ENCODE measurements around the gene CCDC158.

The CCDC158 gene

GRCh38 chr4:76315267-76315918 is 105.5 kb downstream of the CCDC158 start:
- H3K27ac Mint-ChIP-seq = no peak overlapping the region
- H3K4me3 Mint-ChIP-seq = no peak overlapping the region
- peaks cover 22% of the 10 kb centered on the region for H3K9me3 Mint-ChIP-seq
- H3K36me3 Mint-ChIP-seq (ENCODE audit: low read depth) = peaks cover 4% of the 10 kb centered on the region
- H3K27me3 Mint-ChIP-seq = peaks cover 20% of the 10 kb centered on the region
- H3K4me1 Mint-ChIP-seq (ENCODE audit: low read depth) = no peaks in the 10 kb centered on the region

- no peak overlapping the region for H3K27ac Mint-ChIP-seq
- H3K27me3 Mint-ChIP-seq = peaks cover 21% of the 10 kb centered on the region
- H3K4me3 Mint-ChIP-seq = no peak overlapping the region
- H3K9me3 Mint-ChIP-seq = peaks cover 18% of the 10 kb centered on the region
- peaks cover 4% of the 10 kb centered on the region for H3K36me3 Mint-ChIP-seq (ENCODE audit: low read depth)
- no peaks in the 10 kb centered on the region for H3K4me1 Mint-ChIP-seq (ENCODE audit: low read depth)
These were observed 107.4 kb downstream of the CCDC158 start for GRCh38 chr4:76313547-76313946.

GRCh38 chr4:76312457-76312856 is 108.5 kb downstream of the CCDC158 start:
- peaks cover 18% of the 10 kb centered on the region for H3K9me3 Mint-ChIP-seq
- H3K4me3 Mint-ChIP-seq = no peak overlapping the region
- no peaks in the 10 kb centered on the region for H3K4me1 Mint-ChIP-seq (ENCODE audit: low read depth)
- H3K27me3 Mint-ChIP-seq = peaks cover 14% of the 10 kb centered on the region
- no peak overlapping the region for H3K27ac Mint-ChIP-seq
- peaks cover 4% of the 10 kb centered on the region for H3K36me3 Mint-ChIP-seq (ENCODE audit: low read depth)

GRCh38 chr4:76311896-76312331 is 109.0 kb downstream of the CCDC158 start:
- Mint-ChIP-seq H3K27me3 (peaks cover 13% of the 10 kb centered on the region), H3K36me3 (ENCODE audit: low read depth) (peaks cover 4% of the 10 kb centered on the region), H3K4me1 (ENCODE audit: low read depth) (no peaks in the 10 kb centered on the region)

GRCh38 chr4:76310683-76311082 is 110.3 kb downstream of the CCDC158 start:
- Mint-ChIP-seq H3K36me3 (ENCODE audit: low read depth) (no peaks in the 10 kb centered on the region), H3K4me1 (ENCODE audit: low read depth) (peaks cover 2% of the 10 kb centered on the region), H3K9me3 (peaks cover 5% of the 10 kb centered on the region), H3K4me3 (no peak overlapping the region), H3K27me3 (peaks cover 6% of the 10 kb centered on the region), H3K27ac (no peak overlapping the region)

More at GRCh38 chr4:76311896-76312331, 109.0 kb downstream of the CCDC158 start:
- Mint-ChIP-seq H3K27ac (no peak overlapping the region), H3K9me3 (peaks cover 15% of the 10 kb centered on the region), H3K4me3 (no peak overlapping the region)

GRCh38 chr4:76309939-76310550 is 110.9 kb downstream of the CCDC158 start:
- H3K9me3 Mint-ChIP-seq = peaks cover under 1% of the 10 kb centered on the region
- H3K27ac Mint-ChIP-seq = no peak overlapping the region
- H3K36me3 Mint-ChIP-seq (ENCODE audit: low read depth) = no peaks in the 10 kb centered on the region
- no peak overlapping the region for H3K4me3 Mint-ChIP-seq
- peaks cover 9% of the 10 kb centered on the region for H3K4me1 Mint-ChIP-seq (ENCODE audit: low read depth)
- peaks cover 12% of the 10 kb centered on the region for H3K27me3 Mint-ChIP-seq

- H3K4me1 Mint-ChIP-seq (ENCODE audit: low read depth) = peaks cover 15% of the 10 kb centered on the region
- peaks cover 17% of the 10 kb centered on the region for H3K27me3 Mint-ChIP-seq
- no peaks in the 10 kb centered on the region for H3K9me3 Mint-ChIP-seq
- H3K4me3 Mint-ChIP-seq = no peak overlapping the region
- H3K36me3 Mint-ChIP-seq (ENCODE audit: low read depth) = no peaks in the 10 kb centered on the region
- H3K27ac Mint-ChIP-seq = no peak overlapping the region
These were observed 112.4 kb downstream of the CCDC158 start for GRCh38 chr4:76308548-76308947.

- peak overlapping the region; percentile 80 for H3K4me3 Mint-ChIP-seq
- peaks cover 15% of the 10 kb centered on the region for H3K4me1 Mint-ChIP-seq (ENCODE audit: low read depth)
- H3K27ac Mint-ChIP-seq = no peak overlapping the region
- no peaks in the 10 kb centered on the region for H3K36me3 Mint-ChIP-seq (ENCODE audit: low read depth)
- H3K27me3 Mint-ChIP-seq = peaks cover 24% of the 10 kb centered on the region
- H3K9me3 Mint-ChIP-seq = no peaks in the 10 kb centered on the region
These were observed 113.3 kb downstream of the CCDC158 start for GRCh38 chr4:76307660-76308014.

- no peak overlapping the region for H3K27ac Mint-ChIP-seq
- H3K9me3 Mint-ChIP-seq = no peaks in the 10 kb centered on the region
- H3K27me3 Mint-ChIP-seq = peaks cover 27% of the 10 kb centered on the region
- H3K4me3 Mint-ChIP-seq = peak overlapping the region; percentile 80
- H3K4me1 Mint-ChIP-seq (ENCODE audit: low read depth) = peaks cover 19% of the 10 kb centered on the region
- no peaks in the 10 kb centered on the region for H3K36me3 Mint-ChIP-seq (ENCODE audit: low read depth)
These were observed 113.9 kb downstream of the CCDC158 start for GRCh38 chr4:76306882-76307659.

GRCh38 chr4:76305971-76306881 is 114.7 kb downstream of the CCDC158 start, which contains the start of gene STBD1:
Gene STBD1 (plus strand): TSS chr4:76306733. CDS start chr4:76306770, 37 bp downstream.
- Mint-ChIP-seq H3K4me1 (ENCODE audit: low read depth) (peaks cover 27% of the 10 kb centered on the region), H3K4me3 (peak within 1 kb of the TSS; percentile 80), H3K36me3 (ENCODE audit: low read depth) (no peaks in the 10 kb centered on the region), H3K27ac (peak within 1 kb of the TSS; percentile 66), H3K9me3 (no peaks in the 10 kb centered on the region), H3K27me3 (peaks cover 27% of the 10 kb centered on the region)

- Mint-ChIP-seq H3K4me1 (ENCODE audit: low read depth) (peaks cover 33% of the 10 kb centered on the region), H3K9me3 (no peaks in the 10 kb centered on the region), H3K4me3 (peak overlapping the region; percentile 80), H3K36me3 (ENCODE audit: low read depth) (no peaks in the 10 kb centered on the region), H3K27me3 (peaks cover 27% of the 10 kb centered on the region), H3K27ac (peak overlapping the region; percentile 66)
These were observed 115.8 kb downstream of the CCDC158 start for GRCh38 chr4:76305033-76305687.

GRCh38 chr4:76302826-76303438 is 118.0 kb downstream of the CCDC158 start:
- H3K4me3 Mint-ChIP-seq = no peak overlapping the region
- H3K27me3 Mint-ChIP-seq = peaks cover 27% of the 10 kb centered on the region
- H3K4me1 Mint-ChIP-seq (ENCODE audit: low read depth) = peaks cover 33% of the 10 kb centered on the region

GRCh38 chr4:76301775-76302162 is 119.2 kb downstream of the CCDC158 start:
- Mint-ChIP-seq H3K27me3 (peaks cover 27% of the 10 kb centered on the region), H3K27ac (no peak overlapping the region), H3K36me3 (ENCODE audit: low read depth) (peaks cover 5% of the 10 kb centered on the region), H3K9me3 (peaks cover 11% of the 10 kb centered on the region), H3K4me3 (no peak overlapping the region), H3K4me1 (ENCODE audit: low read depth) (peaks cover 33% of the 10 kb centered on the region)

More at GRCh38 chr4:76302826-76303438, 118.0 kb downstream of the CCDC158 start:
- peaks cover 6% of the 10 kb centered on the region for H3K9me3 Mint-ChIP-seq
- no peak overlapping the region for H3K27ac Mint-ChIP-seq
- H3K36me3 Mint-ChIP-seq (ENCODE audit: low read depth) = peaks cover 5% of the 10 kb centered on the region
